Measurements from ENCODE around the gene CDX1. TPM values are rescaled to one million over a fixed set of nuclear protein-coding genes. Genes with fewer than 3 reads are reported as not detected.

The CDX1 gene
- total RNA-seq, 1 donor = 0.18 TPM

DNA sequence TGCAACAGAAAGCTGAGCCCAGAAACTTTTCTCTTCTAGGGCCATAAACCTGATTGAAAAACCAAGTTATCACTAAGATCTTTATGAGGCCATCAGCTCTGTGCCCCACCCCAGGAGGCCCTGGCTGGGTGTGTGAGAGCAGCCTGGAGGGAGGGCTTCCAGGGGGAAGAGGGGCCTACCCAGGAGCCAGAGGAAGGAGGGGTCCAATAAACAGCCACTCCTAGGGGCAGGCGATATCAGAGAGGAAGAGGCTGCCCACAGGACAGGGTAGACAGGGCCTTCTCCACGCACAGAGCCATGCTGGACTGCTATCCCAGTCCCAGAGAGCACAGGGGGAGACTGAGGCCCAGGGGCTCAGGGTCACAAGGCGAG is 4.5 kb upstream of the CDX1 start:
- DNase-seq (ENCODE audit: low read depth) = no peak
- no peak for TF ChIP-seq CTCF (IDR thresholded peaks at IDR 0.05; ENCODE audit: insufficient read depth, low read length)

GRCh38 chr5:150163035-150163434 is 3.5 kb upstream of the CDX1 start:
- no peak overlapping the region for H3K4me3 ChIP-seq (ENCODE audit: low read depth, low read length)
- DNase-seq (ENCODE audit: low read depth) = no peak
- no peak for TF ChIP-seq CTCF (IDR thresholded peaks at IDR 0.05; ENCODE audit: insufficient read depth, low read length)

More for the DNA sequence above, 4.5 kb upstream of the CDX1 start:
- no peak overlapping the region for H3K4me3 ChIP-seq (ENCODE audit: low read depth, low read length)

DNA sequence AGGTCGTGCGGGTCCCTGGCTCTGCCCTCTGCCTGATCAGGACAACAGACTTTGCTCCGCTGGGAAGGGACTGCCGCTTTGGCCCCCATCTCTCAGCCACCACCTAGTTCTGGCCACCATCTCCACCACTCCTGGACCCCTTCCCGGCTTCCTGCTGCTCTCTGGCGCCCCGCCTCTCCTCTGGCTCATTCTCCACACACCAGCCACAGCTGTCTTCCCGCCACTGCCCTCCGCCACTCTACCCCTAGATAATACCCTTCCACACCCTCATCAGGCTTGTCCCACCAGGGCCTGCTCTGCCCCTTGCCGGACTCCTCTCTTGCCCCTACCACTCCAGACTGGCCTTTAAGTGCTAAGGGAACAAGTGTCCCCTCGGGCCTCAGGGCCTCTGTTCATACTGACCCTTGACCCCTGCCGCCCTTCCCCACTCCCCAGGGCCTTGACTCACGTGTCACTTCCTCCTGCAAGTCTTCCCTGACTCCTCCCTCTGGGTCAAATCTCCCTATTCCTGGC is 3.0 kb upstream of the CDX1 start:
- H3K4me3 ChIP-seq (ENCODE audit: low read depth, low read length) = no peak overlapping the region
- TF ChIP-seq CTCF (IDR thresholded peaks at IDR 0.05; ENCODE audit: insufficient read depth, low read length) = peak; percentile 49
- peak; percentile 45 for DNase-seq (ENCODE audit: low read depth)

DNA sequence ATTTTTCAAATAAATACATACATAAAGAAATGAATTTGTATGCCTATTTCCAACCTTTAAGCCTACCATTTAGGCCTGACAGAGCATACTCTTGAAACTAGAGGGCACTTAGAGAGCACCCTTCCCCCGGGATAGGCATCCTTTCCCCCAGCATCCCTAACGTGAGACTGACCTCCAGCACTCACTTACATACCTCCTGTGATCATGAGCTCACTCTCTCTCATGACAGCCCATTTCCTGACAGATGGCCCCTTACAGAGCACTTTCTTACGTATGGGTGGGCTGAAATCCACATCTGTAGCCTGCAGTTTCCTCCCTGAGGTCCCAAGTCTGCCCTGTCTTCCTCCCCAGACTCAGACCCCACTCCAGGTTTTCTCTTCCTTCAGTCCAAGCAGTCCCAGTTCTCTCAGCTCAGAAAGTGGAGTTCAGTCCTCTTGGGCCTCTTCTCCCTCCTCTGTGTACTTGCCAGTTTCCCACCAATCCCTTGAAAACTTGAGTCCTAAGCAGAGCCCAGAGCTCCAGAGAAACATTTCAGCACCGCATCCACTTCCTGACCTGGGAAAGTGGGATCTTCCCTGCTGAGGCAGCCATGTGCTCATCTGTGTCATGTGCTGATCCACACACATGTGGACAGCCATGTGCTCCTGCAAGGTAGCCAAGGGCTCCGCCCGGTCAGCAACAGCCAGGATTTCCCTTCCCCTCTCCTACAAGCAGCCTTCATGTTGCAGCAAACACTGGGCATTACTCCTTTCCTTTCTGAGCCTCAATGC is 2.2 kb upstream of the CDX1 start:
- DNase-seq (ENCODE audit: low read depth) = peak; percentile 60
- H3K4me3 ChIP-seq (ENCODE audit: low read depth, low read length) = no peak overlapping the region
- no peak for TF ChIP-seq CTCF (IDR thresholded peaks at IDR 0.05; ENCODE audit: insufficient read depth, low read length)

DNA sequence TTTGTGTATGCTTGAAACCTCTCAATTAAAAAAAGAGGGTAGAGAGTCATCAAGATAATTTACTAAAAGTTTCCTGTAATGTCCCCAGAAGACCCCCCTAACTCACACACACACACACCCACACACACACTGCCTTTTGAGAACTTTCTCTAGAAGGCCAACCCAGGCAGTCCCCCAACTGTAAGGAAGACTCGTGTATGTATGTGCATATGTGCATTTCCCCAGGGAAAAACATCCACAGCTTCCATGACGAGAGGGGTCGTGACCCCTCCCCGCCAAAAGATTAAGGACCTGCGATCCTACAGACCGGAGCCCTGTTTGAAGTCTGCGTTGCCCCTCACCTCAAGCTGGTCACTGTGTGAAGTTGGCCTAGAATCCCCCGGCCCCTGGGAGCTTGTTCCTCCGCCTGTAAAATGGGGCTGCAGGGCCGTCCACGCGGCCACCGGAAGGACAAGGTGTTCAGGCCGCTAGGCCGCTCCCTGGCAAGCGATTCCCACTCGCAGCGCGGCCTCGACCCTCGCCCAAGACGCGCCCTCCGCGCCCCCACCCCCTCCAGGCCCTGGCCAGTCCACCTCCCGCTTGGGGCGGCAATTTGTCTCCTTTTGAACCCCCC is 435 bp upstream of the CDX1 start:
- DNase-seq (ENCODE audit: low read depth) = no peak
- no peak overlapping the region for H3K4me3 ChIP-seq (ENCODE audit: low read depth, low read length)
- TF ChIP-seq CTCF (IDR thresholded peaks at IDR 0.05; ENCODE audit: insufficient read depth, low read length) = no peak

GRCh38 chr5:150167512-150167850 is 903 bp downstream of the CDX1 start:
- no peak overlapping the region for H3K4me3 ChIP-seq (ENCODE audit: low read depth, low read length)
- TF ChIP-seq CTCF (IDR thresholded peaks at IDR 0.05; ENCODE audit: insufficient read depth, low read length) = no peak
- no peak for DNase-seq (ENCODE audit: low read depth)
